NOMO-1 treated with dmso at 0.1 percent for 144 hours (cell line): ENCODE data around the gene FUT8.
A peak's percentile ranks its signal among the peaks of the same experiment; 100 is the strongest.

Source experiments
- DNase-seq: peaks from one replicate; lab custom pipeline; 2025; ENCODE audit not compliant: unreplicated experiment; lab: John Stamatoyannopoulos, UW

FUT8 gene

GRCh38 chr14:65769151-65769550 is 356.6 kb downstream of the FUT8 start:
- DNase-seq, result no peak

GRCh38 chr14:65770681-65771080 is 358.2 kb downstream of the FUT8 start:
- no peak for DNase-seq

GRCh38 chr14:65771271-65771670 is 358.7 kb downstream of the FUT8 start:
- no peak for DNase-seq

DNA sequence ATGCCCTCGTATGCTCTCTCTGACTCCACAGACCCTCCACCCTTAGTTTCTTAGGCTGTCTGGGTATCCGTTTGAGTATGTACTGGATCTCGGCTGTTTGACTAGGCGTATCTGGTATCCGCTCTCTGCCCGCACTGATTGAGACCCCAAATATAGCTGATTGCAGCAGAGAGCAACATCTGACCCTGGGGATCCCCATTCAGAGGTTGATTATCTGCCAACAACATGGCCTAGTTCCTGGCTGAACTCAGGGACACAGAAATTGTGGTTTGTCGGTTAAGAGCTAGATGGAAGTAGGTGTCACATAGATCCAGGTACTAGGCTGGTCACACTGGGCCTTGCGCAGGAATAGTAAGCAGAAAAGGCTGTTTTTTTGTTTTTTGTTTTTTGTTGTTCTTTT is 359.9 kb downstream of the FUT8 start:
- no peak for DNase-seq

- peak; percentile 29 for DNase-seq
These were observed 360.5 kb downstream of the FUT8 start for GRCh38 chr14:65772921-65773574.

DNA sequence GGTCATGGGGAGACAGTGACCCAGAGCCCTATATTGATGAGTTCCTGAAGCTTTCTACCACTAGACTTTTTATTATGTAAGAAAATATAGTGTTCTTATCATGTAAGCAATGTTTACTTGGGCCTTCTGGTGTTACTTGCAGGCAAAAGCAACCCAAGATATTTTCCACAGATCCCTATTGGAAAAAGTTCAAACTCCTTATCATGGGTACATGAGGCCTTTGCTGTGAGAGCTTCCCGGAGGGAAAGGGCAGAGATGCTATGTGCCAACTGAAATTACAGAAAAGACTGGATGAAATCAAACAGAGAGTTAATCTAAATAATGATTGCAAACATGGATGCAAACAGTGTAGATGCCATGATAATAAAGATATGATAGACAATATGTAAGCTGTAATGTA is 361.5 kb downstream of the FUT8 start:
- DNase-seq, result no peak

GRCh38 chr14:65776193-65776852 is 363.8 kb downstream of the FUT8 start:
- DNase-seq, result no peak

DNA sequence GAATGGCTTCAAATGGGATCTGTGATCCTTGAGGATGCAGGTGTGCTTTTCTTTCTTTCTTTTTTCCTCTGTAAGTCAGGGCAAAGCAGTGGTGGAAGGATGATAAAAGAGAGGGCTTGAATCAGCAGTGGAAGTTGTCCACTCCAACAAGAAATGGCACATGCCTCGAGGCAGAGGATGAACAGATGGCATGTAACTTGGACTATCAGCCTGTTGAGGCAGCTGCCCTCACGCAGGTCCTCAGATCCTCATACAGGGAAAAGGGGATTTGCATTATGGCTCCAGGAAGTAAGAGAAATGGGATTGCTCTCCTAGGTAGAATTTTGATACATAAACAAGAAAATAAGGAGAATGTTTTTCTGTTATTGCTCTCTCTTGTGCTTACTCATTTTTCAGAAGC is 368.0 kb downstream of the FUT8 start:
- DNase-seq, result no peak

DNA sequence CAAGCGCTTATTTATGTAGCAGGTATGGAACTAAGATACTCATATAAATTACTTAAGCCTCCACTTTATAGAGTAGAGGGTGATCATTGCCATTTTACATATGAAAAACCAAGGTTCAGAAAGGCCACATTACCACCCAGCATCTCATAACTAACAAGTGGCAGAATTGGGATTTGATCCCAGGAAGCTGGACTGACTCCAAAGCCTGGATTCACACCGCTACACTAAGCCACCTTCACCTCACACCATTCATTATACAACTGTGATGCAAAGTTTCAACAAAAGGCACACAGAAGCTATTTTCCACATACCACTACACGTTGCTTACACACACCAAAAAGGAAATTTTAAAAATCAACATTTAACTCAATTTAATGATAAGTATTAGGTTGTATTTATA is 370.6 kb downstream of the FUT8 start:
- DNase-seq, result no peak

DNA sequence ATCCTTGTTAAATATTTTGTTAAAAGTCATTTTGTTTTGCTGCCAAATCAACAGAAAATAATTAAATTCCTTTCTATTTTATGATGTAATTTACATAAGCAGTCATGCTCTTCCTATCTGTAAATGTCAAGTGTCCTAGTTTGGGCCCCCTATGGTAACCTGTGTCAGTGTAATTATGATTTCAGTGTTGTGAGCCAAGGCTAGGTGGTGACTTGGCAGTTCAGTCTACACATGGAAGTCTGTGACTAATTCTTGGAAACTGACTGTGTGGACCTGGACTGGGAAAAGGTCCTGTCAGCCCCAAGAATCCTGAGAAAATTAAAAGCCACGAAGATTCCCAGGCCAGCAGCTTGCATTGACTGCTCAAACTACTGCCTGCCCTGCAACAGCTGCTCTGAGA is 371.0 kb downstream of the FUT8 start:
- no peak for DNase-seq

DNA sequence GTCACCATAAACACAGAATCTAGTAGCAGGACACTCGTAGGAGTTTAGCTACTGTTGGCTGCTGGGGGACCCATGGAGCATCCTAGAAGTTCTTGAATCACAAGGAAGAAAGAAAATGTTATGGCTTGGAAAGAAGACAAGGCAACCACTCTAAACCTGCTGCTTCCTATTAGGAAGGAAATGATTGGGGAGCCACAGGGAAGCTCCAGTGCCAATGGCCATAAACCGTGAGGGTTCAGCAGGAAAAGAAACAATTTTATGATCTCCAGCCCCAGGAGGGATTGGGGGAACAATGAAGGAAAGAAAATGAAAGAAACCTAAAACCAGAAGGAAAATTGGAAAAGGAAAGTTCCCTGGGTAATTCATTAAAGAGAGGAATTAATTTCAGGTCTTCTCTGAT is 372.0 kb downstream of the FUT8 start:
- no peak for DNase-seq

DNA sequence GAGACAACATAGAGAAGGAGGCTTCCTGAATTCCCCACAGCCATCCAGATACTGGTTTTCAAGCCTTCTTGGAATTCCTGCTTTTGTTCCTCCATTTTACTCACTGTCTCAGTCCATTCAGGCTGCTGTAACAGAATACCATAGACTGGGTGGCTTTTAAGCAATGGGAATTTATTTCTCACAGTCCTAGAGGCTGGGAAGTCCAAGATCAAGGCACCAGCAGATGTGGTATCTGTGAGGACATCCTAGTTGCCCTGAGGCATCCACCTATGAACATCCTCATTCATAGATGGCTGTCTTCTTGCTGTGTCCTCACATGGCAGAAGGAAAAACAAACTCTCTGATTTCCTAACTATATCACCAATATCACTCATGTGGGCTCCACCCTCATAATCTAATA is 374.9 kb downstream of the FUT8 start:
- no peak for DNase-seq

- DNase-seq, result no peak
These were observed 376.3 kb downstream of the FUT8 start for GRCh38 chr14:65788876-65789275.

- no peak for DNase-seq
These were observed 376.8 kb downstream of the FUT8 start for GRCh38 chr14:65789363-65789762.

GRCh38 chr14:65790172-65790815 is 377.8 kb downstream of the FUT8 start:
- no peak for DNase-seq

GRCh38 chr14:65791191-65791981 is 378.9 kb downstream of the FUT8 start:
- no peak for DNase-seq

GRCh38 chr14:65792208-65792905 is 379.8 kb downstream of the FUT8 start:
- no peak for DNase-seq
